GDM1 (cell line): ENCODE results near the gene PGAM2.
"Not testable (repeated sequence)": the region's sequence is repeated elsewhere in the genome, so short reads cannot be mapped to it uniquely, and the experiment has no call there.

Experiments
- DNase-seq: peaks from one replicate; lab custom pipeline; 2025; lab: John Stamatoyannopoulos, UW

Gene PGAM2

GRCh38 chr7:44019825-44020224, 45.5 kb downstream of the PGAM2 start:
- not testable (repeated sequence) for DNase-seq

- DNase-seq = peak; percentile 94
Observed at GRCh38 chr7:44018857-44019807, 46.2 kb downstream of the PGAM2 start.

GRCh38 chr7:44015090-44015489, 50.3 kb downstream of the PGAM2 start:
- DNase-seq = not testable (repeated sequence)
